ENCODE measurements around the gene ZMPSTE24.
"Not testable (repeated sequence)": the region's sequence is repeated elsewhere in the genome, so short reads cannot be mapped to it uniquely, and the experiment has no call there.

Gene ZMPSTE24

DNA sequence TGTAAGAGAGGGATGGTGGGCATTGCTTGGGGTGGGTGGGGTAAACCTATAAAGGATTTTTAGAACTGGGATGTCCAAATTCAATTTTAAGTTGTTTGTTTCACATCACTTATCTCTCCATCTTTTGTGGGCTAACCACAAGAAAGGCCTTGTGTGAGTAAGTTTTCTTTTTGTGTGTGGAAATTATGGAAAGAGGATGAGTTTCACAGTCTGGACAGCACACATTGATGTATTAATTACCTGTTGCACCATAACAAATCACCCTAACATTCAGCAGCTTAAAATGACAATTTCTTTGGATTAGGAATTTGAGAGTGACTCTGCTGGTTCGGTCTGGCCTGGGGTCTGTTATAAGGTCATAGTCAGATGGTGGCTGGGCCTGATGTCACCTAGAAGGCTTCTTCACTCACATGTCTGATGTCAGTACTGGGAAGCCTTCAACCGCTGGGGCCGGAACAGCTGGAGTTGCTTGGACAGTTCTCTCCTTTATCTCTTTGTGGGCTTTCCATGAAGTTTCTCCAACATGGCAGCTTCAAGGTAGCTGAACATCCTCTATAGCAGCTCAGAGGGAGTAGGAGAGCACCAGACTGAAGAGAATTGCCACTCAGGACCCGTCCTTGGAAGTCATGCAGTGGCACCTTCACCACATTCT is 61.1 kb downstream of the ZMPSTE24 start:
- no peak for DNase-seq (ENCODE audit: low read depth)

- not testable (repeated sequence) for DNase-seq (ENCODE audit: low read depth)
Measured at GRCh38 chr1:40331403-40331802, 73.4 kb downstream of the ZMPSTE24 start.

DNA sequence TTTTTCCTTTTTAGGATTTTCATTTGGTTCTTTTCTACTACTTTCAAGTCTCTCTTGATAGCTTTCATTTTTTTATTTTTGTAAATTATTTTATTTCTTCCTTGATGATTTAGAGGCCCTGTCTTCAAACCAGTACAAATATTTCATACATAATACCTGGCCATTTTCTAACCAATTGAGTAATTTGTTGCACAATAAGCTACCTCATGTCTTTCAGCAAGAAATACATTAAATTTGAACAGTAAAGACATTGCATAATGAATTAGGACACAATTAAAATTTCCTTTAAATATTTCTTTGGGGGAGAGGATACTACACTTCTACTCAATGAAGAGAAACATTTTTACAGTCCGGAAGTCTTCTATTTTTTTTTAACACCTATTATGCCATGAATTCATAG is 74.7 kb downstream of the ZMPSTE24 start:
- no peak for DNase-seq (ENCODE audit: low read depth)

GRCh38 chr1:40337443-40337842 is 79.4 kb downstream of the ZMPSTE24 start:
- DNase-seq (ENCODE audit: low read depth), result no peak

DNA sequence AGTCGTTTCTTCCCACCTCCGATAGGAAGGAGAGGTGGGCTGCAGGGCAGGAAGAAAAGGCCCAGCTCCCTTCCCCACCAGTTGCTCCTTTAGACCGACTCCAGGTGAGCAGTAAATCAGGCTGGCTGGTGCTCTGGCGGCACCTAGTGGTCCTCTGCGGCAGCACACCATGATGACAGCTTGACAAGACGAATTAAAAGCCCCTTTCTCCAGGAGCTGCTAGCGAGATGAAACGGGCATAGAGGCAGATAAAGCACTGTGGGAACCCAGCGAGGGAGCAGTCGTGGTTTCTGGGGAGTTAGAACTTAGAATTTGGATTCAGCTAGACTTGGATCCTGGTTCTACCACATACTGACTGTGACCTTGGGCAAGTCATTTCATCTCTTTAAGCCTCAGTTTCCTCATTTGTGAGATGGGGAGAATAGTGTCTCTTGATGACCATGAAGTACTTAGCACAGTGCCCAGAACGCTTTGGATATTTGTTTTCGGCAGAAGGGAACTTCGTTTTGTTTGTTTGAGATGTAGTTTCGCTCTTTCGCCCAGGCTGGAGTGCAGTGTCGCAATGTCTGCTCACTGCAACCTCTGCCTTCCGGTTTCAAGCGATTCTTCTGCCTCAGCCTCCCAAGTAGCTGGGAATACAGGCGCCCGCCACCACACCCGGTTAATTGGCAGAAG is 80.8 kb downstream of the ZMPSTE24 start:
- peak; percentile 82 for DNase-seq (ENCODE audit: low read depth)

- DNase-seq (ENCODE audit: low read depth), result no peak
Measured at GRCh38 chr1:40339420-40340323, 81.6 kb downstream of the ZMPSTE24 start.

- DNase-seq (ENCODE audit: low read depth), result peak; percentile 30
Measured at GRCh38 chr1:40341491-40342380, 83.7 kb downstream of the ZMPSTE24 start.

DNA sequence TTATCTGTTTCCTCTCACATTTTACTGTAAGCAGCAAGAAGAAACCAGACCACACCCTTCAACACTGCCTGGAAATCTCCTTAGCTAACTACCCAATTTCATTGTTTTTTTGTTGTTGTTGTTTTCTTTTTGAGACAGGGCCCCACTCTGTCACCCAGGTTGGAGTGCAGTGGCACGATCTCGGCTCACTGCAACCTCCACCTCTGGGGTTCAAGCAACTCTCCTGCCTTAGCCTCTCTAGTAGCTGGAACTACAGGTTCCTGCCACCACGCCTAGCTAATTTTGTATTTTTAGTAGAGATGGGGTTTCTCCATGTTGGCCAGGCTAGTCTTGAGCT is 84.3 kb downstream of the ZMPSTE24 start:
- not testable (repeated sequence) for DNase-seq (ENCODE audit: low read depth)
